Measurements from ENCODE around the gene MYL4.
"Not testable (repeated sequence)": the region's sequence is repeated elsewhere in the genome, so short reads cannot be mapped to it uniquely, and the experiment has no call there.

MYL4 gene

DNA sequence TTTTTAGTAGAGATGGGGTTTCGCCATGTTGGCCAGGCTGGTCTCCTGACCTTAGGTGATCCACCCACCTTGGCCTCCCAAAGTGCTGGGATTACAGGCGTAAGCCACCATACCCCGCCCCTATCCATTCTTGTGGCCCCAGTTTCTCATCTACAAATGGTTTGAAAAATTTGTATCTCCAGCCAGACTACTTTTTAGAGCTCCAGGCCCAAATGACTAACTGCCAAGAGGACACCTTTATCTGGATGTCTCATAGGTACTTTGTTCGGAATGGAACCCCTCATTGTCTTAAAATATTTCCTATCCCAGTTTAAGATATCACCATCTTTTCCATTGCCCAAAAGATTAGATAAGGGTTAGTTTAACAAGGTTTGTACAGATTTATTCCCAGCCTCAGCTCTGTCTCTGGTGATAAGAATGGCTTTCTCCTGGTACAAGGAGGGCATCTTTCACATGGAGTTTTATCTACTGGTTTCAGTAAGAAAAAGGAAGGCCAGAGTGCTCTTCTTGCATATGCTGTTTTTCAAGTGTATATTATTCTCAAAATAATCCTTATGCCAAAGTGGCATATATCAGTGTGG is 15.1 kb upstream of the MYL4 start:
- no peak for DNase-seq (ENCODE audit: low spot score)

DNA sequence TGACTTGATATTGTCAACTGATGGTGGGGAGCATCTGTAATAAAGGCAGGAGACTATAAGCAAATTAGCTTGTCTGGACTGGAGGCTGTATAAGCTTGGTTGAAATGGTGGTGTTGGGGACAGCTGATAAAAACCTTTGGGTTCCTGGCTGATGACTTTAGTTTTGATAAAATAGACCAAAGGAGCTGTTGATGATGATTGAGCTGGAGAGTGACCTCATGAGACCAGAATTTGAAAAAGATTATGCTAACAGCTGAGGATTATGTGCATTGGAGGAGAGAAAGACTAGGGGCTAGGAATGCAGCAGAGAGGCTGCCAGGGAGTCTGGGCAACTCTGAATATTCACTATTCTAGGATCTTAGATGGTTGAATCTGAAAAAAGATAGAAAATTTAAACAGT is 11.3 kb upstream of the MYL4 start:
- DNase-seq (ENCODE audit: low spot score), result no peak

DNA sequence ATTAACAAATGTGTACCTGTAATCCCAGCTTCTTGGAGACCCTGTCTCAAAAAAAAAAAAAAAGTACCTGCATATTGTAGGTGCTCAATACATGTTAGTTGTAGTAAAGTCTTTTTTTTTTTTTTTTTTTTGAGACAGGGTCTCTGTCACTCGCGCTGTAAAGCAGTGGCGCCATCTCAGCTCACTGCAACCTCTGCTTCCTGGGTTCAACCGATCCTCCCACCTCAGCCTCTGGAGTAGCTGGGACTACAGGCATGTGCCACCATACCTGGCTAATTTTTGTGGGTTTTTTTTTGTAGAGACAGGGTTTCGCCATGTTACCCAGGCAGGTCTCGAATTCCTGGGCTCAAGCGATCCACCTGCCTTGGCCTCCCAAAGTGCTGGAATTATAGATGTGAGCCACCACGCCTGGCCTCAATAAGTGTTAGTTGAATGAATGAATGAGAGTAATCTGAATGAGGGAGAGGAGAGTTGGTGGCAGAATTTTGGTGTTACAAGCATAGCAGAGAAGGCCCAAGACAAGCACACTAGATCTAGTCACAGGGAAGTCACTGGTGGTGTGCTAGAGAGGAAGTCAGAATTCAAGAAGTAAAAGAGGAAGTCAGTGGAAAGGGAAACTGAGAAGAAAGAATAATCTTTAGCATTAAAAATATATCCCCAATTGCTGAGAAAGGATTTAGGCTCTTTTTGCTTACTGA is 9.4 kb upstream of the MYL4 start:
- no peak for DNase-seq (ENCODE audit: low spot score)

DNA sequence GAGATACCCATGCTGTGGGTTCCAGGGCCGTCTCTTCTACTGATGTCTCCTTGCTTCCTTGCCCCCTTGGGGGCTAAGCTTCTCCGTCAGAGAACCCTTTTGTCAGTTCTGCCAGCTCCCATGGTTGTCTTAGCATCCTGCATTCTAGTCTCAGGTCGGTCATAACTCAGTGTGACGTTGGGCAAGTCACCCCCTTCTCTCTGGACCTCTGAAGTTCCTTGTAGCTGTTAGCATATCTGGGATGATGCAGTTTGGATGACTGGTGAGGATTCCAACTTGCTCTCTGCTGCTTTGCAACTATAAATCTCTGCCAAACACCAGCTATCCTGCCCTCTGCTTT is 8.9 kb upstream of the MYL4 start:
- no peak for DNase-seq (ENCODE audit: low spot score)

DNA sequence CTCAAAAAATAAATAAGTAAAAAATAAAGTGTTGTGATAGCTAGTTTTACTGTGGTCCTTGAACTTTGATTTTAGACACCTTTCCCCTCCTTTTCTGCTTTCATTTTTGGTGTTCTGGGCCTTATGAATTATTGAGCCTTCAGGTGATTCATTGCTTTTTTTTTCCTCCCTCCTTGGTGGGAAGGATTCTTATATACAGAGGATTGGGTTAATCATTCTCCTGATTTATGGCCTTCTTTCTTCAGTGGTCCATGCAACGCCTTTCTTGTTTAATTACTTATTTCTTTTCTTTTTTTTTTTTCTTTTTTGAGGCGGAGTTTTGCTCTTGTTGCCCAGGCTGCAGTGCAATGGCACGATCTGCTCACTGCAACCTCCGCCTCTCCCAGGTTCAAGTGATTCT is 8.0 kb upstream of the MYL4 start:
- DNase-seq (ENCODE audit: low spot score), result no peak

DNA sequence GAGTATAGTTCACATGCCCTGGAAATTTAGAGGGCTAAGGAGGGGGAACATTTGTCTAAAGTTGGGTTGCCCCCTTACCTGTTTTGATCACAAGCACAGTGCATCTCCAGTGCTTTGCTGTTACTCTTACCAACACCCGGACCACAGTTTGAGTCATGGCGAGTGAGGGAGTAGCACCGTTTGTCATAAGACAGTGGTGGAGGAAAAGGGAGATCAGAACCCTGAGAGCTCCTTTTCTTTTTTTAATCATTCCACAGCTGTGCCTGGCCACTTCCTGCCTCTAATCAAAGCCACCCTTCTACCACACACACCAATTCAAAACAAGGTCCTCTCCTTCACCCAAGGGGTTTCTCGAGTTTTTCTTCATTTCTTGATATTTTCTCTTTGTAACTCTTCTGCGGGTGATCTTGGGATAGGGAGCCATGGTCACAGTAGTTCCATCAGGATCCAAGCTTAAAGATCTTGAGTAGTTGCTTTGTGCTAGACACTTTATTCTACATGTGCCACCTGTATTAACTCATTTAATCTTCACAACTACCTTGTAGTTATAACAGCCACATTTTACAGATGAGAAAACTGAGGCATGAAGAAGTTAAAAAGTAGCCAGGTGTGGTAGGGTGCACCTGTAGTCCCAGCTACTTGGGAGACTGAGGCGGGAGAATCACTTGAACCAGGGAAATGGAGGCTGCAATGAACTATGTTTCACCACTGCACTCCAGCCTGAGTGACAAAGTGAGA is 5.0 kb upstream of the MYL4 start:
- DNase-seq (ENCODE audit: low spot score), result peak; percentile 45

DNA sequence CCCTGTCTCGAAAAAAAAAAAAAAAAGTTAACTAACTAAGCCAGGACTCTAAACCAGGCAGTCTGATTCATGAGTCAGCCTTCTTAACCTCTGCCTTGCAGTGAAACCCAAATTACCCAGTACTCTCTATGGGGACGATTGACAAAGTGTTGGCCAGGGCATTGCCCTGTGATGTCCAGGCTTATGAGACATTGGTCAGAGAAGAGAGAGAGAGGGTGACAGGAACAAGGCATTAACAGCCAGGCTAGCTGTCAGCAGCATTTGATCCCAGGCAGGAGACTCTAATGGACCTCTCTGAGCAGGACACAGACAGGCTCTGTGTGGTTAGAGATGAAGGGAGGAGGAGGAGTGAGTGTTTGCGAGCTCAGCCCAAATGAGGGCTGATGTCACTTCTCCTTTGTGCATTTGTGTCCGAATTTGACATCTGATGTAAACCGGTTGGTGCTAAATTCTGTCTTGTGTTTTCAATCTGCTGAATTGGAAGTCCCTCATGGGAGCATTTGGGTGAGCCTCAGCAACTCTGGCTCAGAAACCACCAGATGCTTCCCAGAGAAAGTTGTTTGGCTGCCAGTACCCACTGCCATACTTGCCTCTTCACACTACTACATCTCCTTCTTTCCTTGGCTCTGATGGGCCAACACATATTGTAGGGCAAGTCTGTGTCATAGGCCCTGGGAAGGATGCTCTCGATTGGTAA is 4.3 kb upstream of the MYL4 start:
- peak; percentile 55 for DNase-seq (ENCODE audit: low spot score)

DNA sequence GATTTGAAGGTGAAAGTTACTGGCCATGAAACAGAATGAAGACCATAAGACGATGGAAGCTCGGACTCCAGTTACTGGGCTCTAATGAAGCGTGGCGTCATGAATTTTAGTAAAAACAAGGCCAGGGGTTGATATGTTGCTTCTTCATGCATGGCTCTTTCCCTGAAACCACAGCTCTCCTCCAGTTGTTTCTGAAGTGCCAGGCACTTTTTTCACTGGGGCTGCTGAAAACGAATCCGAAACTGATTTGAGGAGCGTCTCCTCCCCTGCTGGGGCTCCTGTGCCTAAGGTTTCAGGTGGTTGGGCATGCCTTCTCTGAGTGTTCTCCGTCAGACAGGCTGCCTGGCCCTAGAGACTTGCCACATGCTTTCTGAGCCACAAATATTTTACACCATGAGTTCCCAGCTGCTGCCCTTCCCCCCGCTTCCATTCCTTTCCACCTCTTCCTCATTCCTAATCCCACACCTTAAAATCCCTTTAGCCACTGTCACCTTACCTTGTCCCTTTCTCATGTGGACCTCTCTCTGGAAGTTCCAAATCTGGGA is 3.7 kb upstream of the MYL4 start:
- DNase-seq (ENCODE audit: low spot score), result peak; percentile 84

DNA sequence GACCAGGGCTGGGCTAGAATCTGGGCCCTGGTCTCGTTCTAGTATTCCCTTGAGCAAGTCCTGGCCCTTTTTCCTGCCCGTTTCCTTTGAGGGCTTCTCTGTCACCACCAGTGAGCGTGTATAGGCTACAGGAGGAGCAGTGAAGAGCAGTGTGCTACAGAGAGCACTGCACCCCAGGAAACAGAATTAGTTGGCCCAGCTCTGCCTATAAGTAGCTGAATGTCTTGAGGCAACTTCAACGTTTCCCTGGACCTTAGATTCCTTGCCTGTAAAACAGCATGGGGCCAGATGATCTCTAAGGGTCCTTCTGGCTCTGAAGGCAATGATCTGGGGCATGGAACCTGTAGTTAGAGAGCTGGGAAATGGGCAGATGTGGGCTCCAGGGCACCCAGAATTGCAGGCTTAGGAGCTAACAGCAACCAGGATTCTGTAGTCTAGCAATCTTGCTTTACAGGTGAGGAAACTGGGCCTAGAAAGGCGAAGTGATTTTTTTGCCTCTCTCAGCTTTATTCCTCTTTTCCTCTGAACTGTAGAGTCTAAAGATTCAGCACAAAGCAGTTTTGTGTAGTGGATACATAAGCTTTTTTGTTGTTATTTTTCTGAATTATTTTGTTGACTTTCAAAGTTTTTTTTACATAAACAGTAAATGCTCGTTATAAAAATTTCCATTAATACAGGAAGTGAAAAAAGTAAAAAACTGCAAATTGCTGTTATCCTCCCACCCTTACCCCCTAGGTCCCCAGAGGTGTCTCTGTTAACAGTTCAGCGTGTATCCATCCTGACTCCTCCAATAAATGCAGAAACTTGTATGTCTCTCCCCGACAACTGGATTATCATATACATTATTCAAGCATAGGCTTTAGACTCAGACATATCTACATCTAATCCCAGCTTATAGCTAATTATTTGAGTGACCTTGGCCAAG is 1.7 kb upstream of the MYL4 start:
- DNase-seq (ENCODE audit: low spot score), result no peak

DNA sequence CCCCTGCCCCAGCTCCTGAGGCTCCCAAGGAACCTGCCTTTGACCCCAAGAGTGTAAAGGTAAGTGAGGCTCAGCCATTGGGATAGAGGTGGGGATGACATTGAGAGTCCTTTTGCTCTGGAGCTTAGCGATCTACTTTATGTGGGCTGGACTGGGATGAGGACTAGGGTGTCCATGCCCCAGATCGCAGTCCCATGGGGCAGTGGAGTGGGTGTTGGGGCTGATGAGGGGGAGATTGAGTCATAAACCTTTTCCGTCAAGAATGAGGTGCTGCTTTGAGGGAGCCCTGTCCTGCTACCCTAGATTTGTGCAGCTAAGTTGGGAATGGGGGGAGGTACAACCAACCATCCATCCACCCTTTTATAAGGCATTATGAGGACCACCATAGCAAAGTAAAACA is 351 bp downstream of the MYL4 start:
- DNase-seq (ENCODE audit: low spot score), result no peak

DNA sequence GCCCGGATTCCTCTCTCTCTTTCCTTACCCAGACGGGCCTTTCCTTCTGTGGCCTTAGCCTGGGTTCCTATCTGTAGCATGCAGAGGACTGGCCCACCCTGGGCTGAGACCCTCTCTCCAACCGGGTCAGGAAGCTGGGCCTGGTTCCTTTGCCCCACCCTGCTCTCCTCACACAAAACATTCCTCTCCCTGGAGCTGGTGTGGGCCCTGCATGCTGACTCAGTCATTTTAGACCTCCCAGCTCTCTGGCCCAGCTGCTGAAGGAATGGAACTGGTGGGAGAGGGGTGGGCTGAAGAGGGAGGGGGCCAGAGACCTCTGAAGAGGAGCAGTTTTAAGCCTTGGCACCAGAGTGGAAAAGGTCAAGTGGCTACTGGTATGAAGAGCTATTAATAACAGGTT is 957 bp downstream of the MYL4 start:
- no peak for DNase-seq (ENCODE audit: low spot score)

DNA sequence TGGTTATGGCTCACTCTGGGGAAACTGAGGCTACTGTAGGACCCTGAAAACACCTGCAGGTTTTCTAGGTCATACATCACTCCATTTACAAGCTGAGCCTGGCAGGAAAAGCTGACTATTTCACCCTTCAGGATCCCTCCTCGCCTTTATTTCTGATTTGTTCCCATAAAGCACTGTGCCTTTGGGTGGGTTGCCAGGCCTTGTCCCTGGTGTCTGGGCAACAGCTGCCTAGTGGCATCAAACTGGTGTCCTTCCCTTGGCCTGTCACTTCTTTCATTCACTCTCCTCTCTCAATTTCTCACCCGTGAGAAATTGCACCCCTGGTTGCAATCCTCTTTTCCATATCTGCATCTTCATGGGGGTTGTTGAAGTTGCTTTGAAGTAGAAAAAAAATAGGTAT is 1.6 kb downstream of the MYL4 start:
- no peak for DNase-seq (ENCODE audit: low spot score)

DNA sequence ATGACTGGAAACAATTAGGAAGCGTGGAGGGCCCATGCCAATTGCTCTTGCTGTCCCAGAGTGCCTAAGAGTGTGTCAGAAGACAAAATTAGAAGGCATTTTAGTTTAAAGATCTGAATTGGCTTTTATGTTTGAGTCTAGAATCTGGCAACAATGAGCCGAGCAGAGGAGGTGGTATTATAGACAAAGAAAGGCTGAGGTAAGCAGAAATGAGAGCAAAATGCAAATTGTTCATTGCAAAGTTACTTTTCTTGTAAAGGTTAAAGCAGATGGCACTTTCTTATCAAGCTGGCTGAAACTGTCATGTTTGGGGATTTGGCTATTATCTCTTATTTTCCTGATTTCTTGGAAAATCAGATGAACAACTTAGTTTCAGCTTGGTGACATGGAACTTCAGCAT is 3.3 kb downstream of the MYL4 start:
- no peak for DNase-seq (ENCODE audit: low spot score)

DNA sequence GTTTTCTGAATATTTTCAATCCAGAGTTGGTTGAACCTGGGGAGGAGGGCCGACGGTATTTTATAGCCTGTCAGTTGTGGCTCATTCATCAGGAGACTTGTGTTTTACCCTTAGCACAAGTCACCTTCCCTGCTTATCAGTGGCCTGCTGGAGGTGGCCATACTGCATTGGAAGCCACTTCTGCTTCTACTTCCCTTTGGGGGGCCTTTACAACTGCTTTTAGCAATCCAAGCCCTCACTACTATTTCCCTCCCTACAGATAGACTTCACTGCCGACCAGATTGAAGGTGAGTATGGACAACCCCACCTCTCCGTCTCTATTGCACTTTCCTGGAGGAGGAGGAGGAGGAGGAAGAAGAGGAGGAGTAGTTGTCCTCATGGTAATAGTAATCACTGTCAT is 4.4 kb downstream of the MYL4 start:
- no peak for DNase-seq (ENCODE audit: low spot score)

DNA sequence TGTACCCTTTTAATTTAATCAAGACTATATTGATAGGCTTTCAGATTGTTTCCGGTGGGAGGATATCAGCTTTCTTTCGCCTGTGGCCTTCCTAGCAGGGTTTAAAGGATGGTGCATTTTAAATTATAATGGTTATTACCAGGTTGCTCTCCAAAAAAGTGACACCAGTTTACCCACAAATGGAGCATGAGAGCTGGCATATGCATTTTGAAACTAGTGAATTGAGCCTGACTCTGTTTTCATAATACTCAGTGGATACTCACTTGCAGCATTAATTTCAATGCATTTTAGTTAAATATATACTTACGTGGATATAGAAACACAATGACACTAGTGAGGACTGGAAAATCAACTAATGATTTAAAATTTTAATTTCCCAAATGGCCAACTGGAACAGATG is 5.8 kb downstream of the MYL4 start:
- DNase-seq (ENCODE audit: low spot score), result no peak

DNA sequence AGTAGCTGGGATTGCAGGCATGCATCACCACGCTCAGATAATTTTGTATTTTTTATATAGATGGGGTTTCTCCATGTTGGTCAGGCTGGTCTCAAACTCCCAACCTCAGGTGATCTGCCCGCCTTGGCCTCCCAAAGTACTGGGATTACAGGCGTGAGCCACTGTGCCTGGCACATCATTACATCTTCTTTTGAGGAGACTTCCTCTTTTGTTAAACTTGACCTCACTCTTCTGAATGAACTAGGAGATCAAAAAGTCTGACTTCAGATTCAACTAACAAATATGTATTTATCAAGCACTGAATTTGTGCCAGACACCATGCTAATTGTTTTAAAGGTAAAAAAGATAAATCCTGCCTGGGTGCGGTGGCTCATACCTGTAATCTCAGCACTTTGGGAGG is 7.7 kb downstream of the MYL4 start:
- DNase-seq (ENCODE audit: low spot score), result not testable (repeated sequence)

DNA sequence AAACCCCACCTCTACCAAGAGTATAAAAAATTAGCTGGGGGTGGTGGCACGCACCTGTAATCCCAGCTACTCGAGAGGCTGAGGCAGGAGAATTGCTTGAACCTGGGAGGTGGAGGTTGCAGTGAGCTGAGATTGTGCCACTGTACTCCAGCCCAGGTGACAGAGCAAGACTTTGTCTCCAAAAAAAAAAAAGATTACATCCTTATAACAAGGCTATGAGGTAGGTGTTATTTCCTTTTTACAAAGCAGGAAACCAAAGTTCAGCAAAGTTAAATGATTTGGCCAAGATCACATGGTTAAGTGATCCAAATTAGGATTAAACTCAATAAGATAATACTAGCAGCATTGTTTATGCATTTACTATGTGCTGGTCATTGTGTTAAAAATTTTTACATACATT is 8.1 kb downstream of the MYL4 start:
- not testable (repeated sequence) for DNase-seq (ENCODE audit: low spot score)

DNA sequence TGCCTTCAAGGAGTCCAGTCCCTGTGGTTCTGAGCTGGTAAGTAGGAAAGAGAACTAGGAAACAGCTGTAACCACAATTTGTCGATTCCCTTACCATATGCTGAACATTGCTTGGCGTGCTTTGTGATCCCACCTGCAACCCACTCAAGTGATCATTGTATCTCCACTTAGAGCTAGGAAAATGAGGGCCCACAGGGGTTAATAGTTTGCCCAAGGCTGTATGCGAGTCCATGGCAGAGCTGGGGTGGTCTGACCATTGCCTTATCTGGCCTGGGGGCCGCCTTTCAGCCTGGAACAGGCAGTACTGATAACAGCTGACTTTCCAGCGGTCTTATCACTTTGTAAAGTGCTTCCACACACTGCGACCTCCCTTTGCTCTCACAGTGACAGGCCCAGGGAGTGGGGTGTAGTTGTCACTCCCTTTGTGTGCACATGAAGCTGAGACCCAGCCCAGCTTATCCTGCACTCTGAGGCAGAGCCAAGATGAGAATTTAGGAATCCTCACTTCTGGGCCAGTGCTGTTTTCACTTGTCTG is 9.8 kb downstream of the MYL4 start:
- no peak for DNase-seq (ENCODE audit: low spot score)

DNA sequence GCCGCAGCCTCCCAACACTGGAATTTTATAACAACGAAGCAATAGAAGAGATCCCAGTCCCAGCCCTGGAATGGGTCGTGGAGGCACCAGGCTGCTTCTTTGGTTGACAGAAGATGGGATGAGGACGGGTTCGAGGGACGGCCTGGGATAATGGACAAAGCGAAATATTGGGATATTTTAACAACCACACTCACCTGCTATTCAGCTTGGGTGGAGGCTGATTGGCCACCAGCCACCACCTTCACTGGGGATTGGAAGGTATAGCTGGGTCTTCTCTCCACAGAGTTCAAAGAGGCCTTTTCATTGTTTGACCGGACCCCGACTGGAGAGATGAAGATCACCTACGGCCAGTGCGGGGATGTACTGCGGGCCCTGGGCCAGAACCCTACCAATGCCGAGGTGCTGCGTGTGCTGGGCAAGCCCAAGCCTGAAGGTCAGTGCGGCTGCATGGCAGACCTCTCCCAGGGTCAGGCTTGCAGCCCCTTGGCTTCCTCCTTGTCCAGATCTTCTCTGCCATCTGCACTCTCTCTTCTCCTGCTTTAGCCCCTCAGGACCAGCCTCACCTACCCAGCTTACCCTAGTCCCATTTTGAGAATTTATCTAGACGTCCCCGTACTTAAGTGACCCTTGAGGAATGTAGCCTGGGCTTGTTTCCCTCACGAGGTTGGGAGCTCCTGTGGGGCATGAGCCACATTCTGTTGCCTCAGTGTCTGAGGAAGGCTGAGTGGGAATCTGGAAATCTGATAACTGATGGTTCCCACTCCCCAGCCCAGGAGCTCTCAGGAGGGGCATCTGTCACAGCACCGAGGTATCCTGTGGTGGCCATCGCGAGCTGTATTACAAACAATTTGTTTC is 10.7 kb downstream of the MYL4 start:
- DNase-seq (ENCODE audit: low spot score), result no peak

DNA sequence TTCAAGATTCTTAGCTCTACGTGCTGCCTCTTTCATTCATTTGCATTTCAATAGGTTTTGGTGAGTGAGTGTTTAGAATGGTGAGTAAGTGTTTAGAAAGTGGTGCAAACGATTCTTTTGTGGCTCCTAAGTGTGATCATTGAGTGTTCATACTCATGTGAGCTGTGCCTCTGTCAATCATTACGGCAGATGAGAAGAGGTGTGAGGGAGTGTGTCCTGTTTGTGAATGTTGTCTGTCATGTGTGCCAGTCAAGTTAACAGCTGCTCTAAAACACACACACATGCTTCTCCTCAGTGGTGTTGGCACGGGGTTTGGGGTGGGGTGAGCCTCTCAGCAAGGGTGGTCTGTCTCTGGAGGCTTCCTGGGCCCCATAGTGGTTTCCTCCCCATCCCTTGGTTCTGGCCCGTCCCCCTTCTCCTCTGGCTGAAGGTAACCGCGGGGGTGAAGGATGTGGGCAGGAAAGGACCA is 11.4 kb downstream of the MYL4 start:
- DNase-seq (ENCODE audit: low spot score), result no peak
